HepG2 (cell line): ENCODE data around the gene FAM181A. TPM values are rescaled to one million over a fixed set of nuclear protein-coding genes. Genes with fewer than 3 reads are reported as not detected.
A peak's percentile ranks its signal among the peaks of the same experiment; 100 is the strongest.

ENCODE experiments used
- CCAR2 ChIP-seq: fragments of 200-400 bp; formaldehyde crosslinking; optimal IDR thresholded peaks from 2 replicates; pipeline ENCODE3; 2018; ENCODE audit warnings: low read depth, mild to moderate bottlenecking, low read length, moderate library complexity
- CHD2 ChIP-seq: IDR thresholded peaks from 2 replicates; pipeline ENCODE4 v1.6.1; 2011; ENCODE audit warnings: low read depth, low read length, improper control_type of control experiment
- DMAP1 ChIP-seq: IDR thresholded peaks from 2 replicates; pipeline ENCODE4 v1.6.1; 2016
- FOSL1 ChIP-seq: sonication (generic); formaldehyde crosslinking; IDR thresholded peaks from 2 replicates; pipeline ENCODE4 v1.9.0; 2021; ENCODE audit warnings: missing genetic modification reagents, borderline replicate concordance
- MEF2D ChIP-seq: sonication (generic); formaldehyde crosslinking; IDR thresholded peaks from 2 replicates; pipeline ENCODE4 v1.5.1; 2020; ENCODE audit warnings: mild to moderate bottlenecking, missing genetic modification reagents
- PHB2 ChIP-seq: fragments of 450-650 bp; IDR thresholded peaks from 2 replicates; pipeline ENCODE4 v1.6.1; 2018; ENCODE audit not compliant: partially characterized antibody
- SMC3 ChIP-seq: IDR thresholded peaks from 2 replicates; pipeline ENCODE4 v1.6.1; 2011; ENCODE audit warnings: low read length, improper control_type of control experiment
- TCF12 ChIP-seq, 2 experiments: fragments of 450-650 bp in 1 of 2; sonication (generic) in 1 of 2; formaldehyde crosslinking in 1 of 2; IDR thresholded peaks; 2 replicates each; pipeline versions ENCODE4 v1.6.1 to v1.8.0; 2017 to 2022; ENCODE audit warnings: antibody characterized with exemption in 1 of 2, mild to moderate bottlenecking in 1 of 2, missing genetic modification reagents in 1 of 2, moderate library complexity in 1 of 2
- TP53 ChIP-seq: sonication (generic); formaldehyde crosslinking; conservative IDR thresholded peaks from 2 replicates; pipeline ENCODE4 v1.4.0; 2020; ENCODE audit warnings: missing genetic modification reagents
- YY1 ChIP-seq: IDR thresholded peaks from 2 replicates; pipeline ENCODE4 v1.6.1; 2011; ENCODE audit warnings: low read length, low read depth, moderate library complexity, mild to moderate bottlenecking; ENCODE audit not compliant: insufficient read depth, insufficient replicate concordance
- ZBTB39 ChIP-seq: sonication (generic); formaldehyde crosslinking; IDR thresholded peaks from 2 replicates; pipeline ENCODE4 v1.5.0; 2020; ENCODE audit warnings: missing genetic modification reagents
- ZFP82 ChIP-seq: sonication (generic); formaldehyde crosslinking; IDR thresholded peaks from 2 replicates; pipeline ENCODE4 v1.5.1; 2020; ENCODE audit warnings: mild to moderate bottlenecking, missing genetic modification reagents, borderline replicate concordance
- ZHX1 ChIP-seq: sonication (generic); formaldehyde crosslinking; IDR thresholded peaks from 2 replicates; pipeline ENCODE4 v1.8.1; 2022; ENCODE audit warnings: low read depth, mild to moderate bottlenecking, missing genetic modification reagents
- ZNF205 ChIP-seq: IDR thresholded peaks from 2 replicates; pipeline ENCODE4 v1.6.1; 2018; ENCODE audit warnings: missing biosample characterization, missing genetic modification reagents
- ZNF232 ChIP-seq: sonication (generic); formaldehyde crosslinking; IDR thresholded peaks from 2 replicates; pipeline ENCODE4 v1.4.0; 2020; ENCODE audit warnings: missing genetic modification reagents, borderline replicate concordance
- ZNF296 ChIP-seq: sonication (generic); formaldehyde crosslinking; conservative IDR thresholded peaks from 2 replicates; pipeline ENCODE4 v1.5.0; 2020; ENCODE audit warnings: mild to moderate bottlenecking, missing genetic modification reagents
- ZNF574 ChIP-seq: sonication (generic); formaldehyde crosslinking; IDR thresholded peaks from 2 replicates; pipeline ENCODE4 v1.4.0; 2020; ENCODE audit warnings: missing genetic modification reagents
- polyA plus RNA-seq, 8 experiments: library from polyadenylated mRNA; depleted of rRNA in 3 of 8; stranded (reverse) in 7 of 8; unstranded in 1 of 8; fragments of >200 nt; fragmentation: Illumina TruSeq in 4 of 8; extraction: Trizol in 4 of 8; gene quantifications; 2 replicates each; pipeline versions ENCODE4 v1.2.1 to v1.2.3, GENCODE V29; 2011 to 2016; ENCODE audit warnings: low read depth in 4 of 8, missing spikeins in 1 of 8, mixed read lengths in 1 of 8; ENCODE audit not compliant: insufficient read depth in 1 of 8
- total RNA-seq, 5 experiments: library from RNA; depleted of rRNA; stranded (reverse); fragments of >200 nt; fragmentation: Illumina TruSeq; extraction: Trizol; gene quantifications; 2 replicates each; pipeline ENCODE4 v1.2.3, GENCODE V29; 2016; ENCODE audit warnings: low read depth in 1 of 5
- TF ChIP-seq, protein P1 (sequence below): sonication (generic); formaldehyde crosslinking; IDR thresholded peaks from 2 replicates; pipeline ENCODE4 v1.5.1; 2020; ENCODE audit warnings: missing genetic modification reagents, mild to moderate bottlenecking, borderline replicate concordance
- TF ChIP-seq, protein P2 (sequence below): sonication (generic); formaldehyde crosslinking; IDR thresholded peaks from 2 replicates; pipeline ENCODE4 v1.4.0; 2020; ENCODE audit warnings: low read depth, mild to moderate bottlenecking, missing genetic modification reagents

Gene FAM181A
- total and polyA plus RNA-seq, 2 of the 13 experiments (the other 11 are each of a cell fraction or from before 2014, with no cell fraction given) = 1.1 to 1.5 TPM

- TF ChIP-seq, protein P1, sequence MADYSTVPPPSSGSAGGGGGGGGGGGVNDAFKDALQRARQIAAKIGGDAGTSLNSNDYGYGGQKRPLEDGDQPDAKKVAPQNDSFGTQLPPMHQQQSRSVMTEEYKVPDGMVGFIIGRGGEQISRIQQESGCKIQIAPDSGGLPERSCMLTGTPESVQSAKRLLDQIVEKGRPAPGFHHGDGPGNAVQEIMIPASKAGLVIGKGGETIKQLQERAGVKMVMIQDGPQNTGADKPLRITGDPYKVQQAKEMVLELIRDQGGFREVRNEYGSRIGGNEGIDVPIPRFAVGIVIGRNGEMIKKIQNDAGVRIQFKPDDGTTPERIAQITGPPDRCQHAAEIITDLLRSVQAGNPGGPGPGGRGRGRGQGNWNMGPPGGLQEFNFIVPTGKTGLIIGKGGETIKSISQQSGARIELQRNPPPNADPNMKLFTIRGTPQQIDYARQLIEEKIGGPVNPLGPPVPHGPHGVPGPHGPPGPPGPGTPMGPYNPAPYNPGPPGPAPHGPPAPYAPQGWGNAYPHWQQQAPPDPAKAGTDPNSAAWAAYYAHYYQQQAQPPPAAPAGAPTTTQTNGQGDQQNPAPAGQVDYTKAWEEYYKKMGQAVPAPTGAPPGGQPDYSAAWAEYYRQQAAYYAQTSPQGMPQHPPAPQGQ = no peak
- TF ChIP-seq, protein P2, sequence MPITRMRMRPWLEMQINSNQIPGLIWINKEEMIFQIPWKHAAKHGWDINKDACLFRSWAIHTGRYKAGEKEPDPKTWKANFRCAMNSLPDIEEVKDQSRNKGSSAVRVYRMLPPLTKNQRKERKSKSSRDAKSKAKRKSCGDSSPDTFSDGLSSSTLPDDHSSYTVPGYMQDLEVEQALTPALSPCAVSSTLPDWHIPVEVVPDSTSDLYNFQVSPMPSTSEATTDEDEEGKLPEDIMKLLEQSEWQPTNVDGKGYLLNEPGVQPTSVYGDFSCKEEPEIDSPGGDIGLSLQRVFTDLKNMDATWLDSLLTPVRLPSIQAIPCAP = no peak
- TF ChIP-seq ZHX1 = no peak
- no peak for TF ChIP-seq ZNF296 (CRISPR knock-in tag)
- TF ChIP-seq FOSL1 (CRISPR knock-in tag) = no peak
- peak; percentile 67 for TF ChIP-seq ZNF574
- no peak for TF ChIP-seq ZBTB39 (CRISPR knock-in tag)
- TF ChIP-seq DMAP1 (CRISPR knock-in tag) = no peak
- peak; percentile 75 for TF ChIP-seq MEF2D (CRISPR knock-in tag)
- TF ChIP-seq ZNF232 (CRISPR knock-in tag) = peak; percentile 81; the same call in 1 of the 2 replicates
- no peak for TF ChIP-seq TP53 (CRISPR knock-in tag)
- TF ChIP-seq ZNF205 (CRISPR knock-in tag) = no peak
- no peak for TF ChIP-seq TCF12 (IDR thresholded peaks at IDR 0.05)
- no peak; the same call in 1 of the 2 replicates for TF ChIP-seq TCF12 (CRISPR knock-in tag; IDR thresholded peaks at IDR 0.05)
- TF ChIP-seq CCAR2 = no peak
- TF ChIP-seq ZFP82 (CRISPR knock-in tag) = no peak
- no peak for TF ChIP-seq YY1
- no peak for TF ChIP-seq CHD2
- no peak for TF ChIP-seq PHB2
- TF ChIP-seq SMC3 = no peak
These were observed 24.4 kb upstream of the FAM181A start (continued) for GRCh38 chr14:93902619-93903307.
